Type B pancreatic cell (in vitro differentiated cells): ENCODE results near the gene MDH2. TPM values are rescaled to one million over a fixed set of nuclear protein-coding genes. Genes with fewer than 3 reads are reported as not detected.

Source experiments
- DNase-seq: peaks from one replicate; pipeline ENCODE4 v3.0.0; 2021; ENCODE audit warnings: mixed read lengths; ENCODE audit not compliant: unreplicated experiment; ENCODE audit errors: extremely low spot score
- H3K27ac Mint-ChIP-seq: 2 replicates; pipeline ENCODE4 v1.8.0; 2021; ENCODE audit warnings: mild to moderate bottlenecking, mixed read lengths
- H3K27me3 Mint-ChIP-seq: 2 replicates; pipeline ENCODE4 v1.8.0; 2021; ENCODE audit warnings: mixed read lengths
- H3K36me3 Mint-ChIP-seq: 2 replicates; pipeline ENCODE4 v1.8.0; 2021; ENCODE audit warnings: mixed read lengths
- H3K4me1 Mint-ChIP-seq: one replicate; pipeline ENCODE4 v1.8.0; 2021; ENCODE audit warnings: mixed read lengths; ENCODE audit not compliant: unreplicated experiment
- H3K4me3 Mint-ChIP-seq: 2 replicates; pipeline ENCODE4 v1.8.0; 2021; ENCODE audit warnings: mild to moderate bottlenecking, mixed read lengths
- H3K9me3 Mint-ChIP-seq: 2 replicates; pipeline ENCODE4 v1.8.0; 2021; ENCODE audit warnings: mixed read lengths
- CTCF ChIP-seq: fragments of 200-600 bp; sonication (generic); conservative IDR thresholded peaks from 2 replicates; pipeline ENCODE4 v1.5.0; 2021; ENCODE audit warnings: antibody characterized with exemption, mild to moderate bottlenecking
- total RNA-seq: library from RNA; stranded (reverse); gene quantifications from 2 replicates; pipeline ENCODE4 v1.2.1, GENCODE V29; 2021; ENCODE audit warnings: low replicate concordance

The MDH2 gene
- total RNA-seq, 1 donor from 2014 or later = 177 TPM

GRCh38 chr7:76071316-76072242 is 23.7 kb downstream of the MDH2 start:
- no peak for DNase-seq

GRCh38 chr7:76072243-76073148 is 24.6 kb downstream of the MDH2 start:
- no peaks in the 10 kb centered on the region for H3K4me1 Mint-ChIP-seq
- no peak for TF ChIP-seq CTCF
- H3K4me3 Mint-ChIP-seq = no peak overlapping the region
- H3K27me3 Mint-ChIP-seq = no peaks in the 10 kb centered on the region
- DNase-seq = no peak
- no peak overlapping the region for H3K27ac Mint-ChIP-seq
- H3K36me3 Mint-ChIP-seq = no peaks in the 10 kb centered on the region
- H3K9me3 Mint-ChIP-seq = no peaks in the 10 kb centered on the region

More at GRCh38 chr7:76071316-76072242, 23.7 kb downstream of the MDH2 start:
- TF ChIP-seq CTCF = no peak
- H3K36me3 Mint-ChIP-seq = no peaks in the 10 kb centered on the region
- no peaks in the 10 kb centered on the region for H3K4me1 Mint-ChIP-seq
- no peak overlapping the region for H3K4me3 Mint-ChIP-seq
- no peak overlapping the region for H3K27ac Mint-ChIP-seq
- no peaks in the 10 kb centered on the region for H3K9me3 Mint-ChIP-seq
- no peaks in the 10 kb centered on the region for H3K27me3 Mint-ChIP-seq

GRCh38 chr7:76073335-76073990 is 25.6 kb downstream of the MDH2 start:
- no peaks in the 10 kb centered on the region for H3K27me3 Mint-ChIP-seq
- TF ChIP-seq CTCF = no peak
- H3K9me3 Mint-ChIP-seq = no peaks in the 10 kb centered on the region
- H3K4me1 Mint-ChIP-seq = no peaks in the 10 kb centered on the region
- no peak overlapping the region for H3K4me3 Mint-ChIP-seq
- no peak for DNase-seq
- no peak overlapping the region for H3K27ac Mint-ChIP-seq
- no peaks in the 10 kb centered on the region for H3K36me3 Mint-ChIP-seq

- no peak for TF ChIP-seq CTCF
- Mint-ChIP-seq H3K9me3 (no peaks in the 10 kb centered on the region), H3K36me3 (no peaks in the 10 kb centered on the region), H3K4me3 (no peak overlapping the region), H3K27me3 (no peaks in the 10 kb centered on the region), H3K27ac (no peak overlapping the region), H3K4me1 (no peaks in the 10 kb centered on the region)
- DNase-seq = no peak
Observed at GRCh38 chr7:76074306-76074971, 26.5 kb downstream of the MDH2 start.

- no peak for TF ChIP-seq CTCF
- Mint-ChIP-seq H3K27me3 (no peaks in the 10 kb centered on the region), H3K36me3 (no peaks in the 10 kb centered on the region), H3K9me3 (no peaks in the 10 kb centered on the region), H3K4me3 (no peak overlapping the region), H3K4me1 (no peaks in the 10 kb centered on the region), H3K27ac (no peak overlapping the region)
- no peak for DNase-seq
Observed at GRCh38 chr7:76074972-76075370, 27.1 kb downstream of the MDH2 start.
